ENCODE data around the gene TMEM163.
A peak's percentile ranks its signal among the peaks of the same experiment; 100 is the strongest.
"Not testable (repeated sequence)": the region's sequence is repeated elsewhere in the genome, so short reads cannot be mapped to it uniquely, and the experiment has no call there.

TMEM163 gene

GRCh38 chr2:134667541-134667940 is 51.3 kb downstream of the TMEM163 start:
- FAIRE-seq = no peak

GRCh38 chr2:134667081-134667480 is 51.7 kb downstream of the TMEM163 start:
- DNase-seq (ENCODE audit: insufficient read length, low spot score) (no peak), FAIRE-seq (no peak)

More at GRCh38 chr2:134667541-134667940, 51.3 kb downstream of the TMEM163 start:
- no peak for DNase-seq (ENCODE audit: insufficient read length, low spot score)

GRCh38 chr2:134665727-134666506 is 52.9 kb downstream of the TMEM163 start:
- FAIRE-seq (no peak), DNase-seq (ENCODE audit: insufficient read length, low spot score) (no peak)

GRCh38 chr2:134663451-134664450 is 55.0 kb downstream of the TMEM163 start:
- FAIRE-seq = no peak
- no peak for DNase-seq (ENCODE audit: insufficient read length, low spot score)

- DNase-seq (ENCODE audit: insufficient read length, low spot score) (no peak), FAIRE-seq (no peak)
Measured at GRCh38 chr2:134662751-134663150, 56.0 kb downstream of the TMEM163 start.

GRCh38 chr2:134660626-134661402 is 58.0 kb downstream of the TMEM163 start:
- FAIRE-seq = no peak
- DNase-seq (ENCODE audit: insufficient read length, low spot score) = no peak

GRCh38 chr2:134659724-134660123 is 59.1 kb downstream of the TMEM163 start:
- DNase-seq (ENCODE audit: insufficient read length, low spot score) (no peak), FAIRE-seq (no peak)

GRCh38 chr2:134657650-134658250 is 61.0 kb downstream of the TMEM163 start:
- DNase-seq (ENCODE audit: insufficient read length, low spot score) (no peak), FAIRE-seq (no peak)

- DNase-seq (ENCODE audit: insufficient read length, low spot score); FAIRE-seq: not testable (repeated sequence)
Measured at GRCh38 chr2:134656391-134656790, 62.4 kb downstream of the TMEM163 start.

GRCh38 chr2:134648586-134648985 is 70.2 kb downstream of the TMEM163 start:
- FAIRE-seq (no peak), DNase-seq (ENCODE audit: insufficient read length, low spot score) (no peak)

- FAIRE-seq (no peak), DNase-seq (ENCODE audit: insufficient read length, low spot score) (no peak)
Measured at GRCh38 chr2:134647607-134648256, 71.1 kb downstream of the TMEM163 start.

- FAIRE-seq = no peak
- DNase-seq (ENCODE audit: insufficient read length, low spot score) = no peak
Measured at GRCh38 chr2:134642938-134643337, 75.9 kb downstream of the TMEM163 start.

- no peak for DNase-seq (ENCODE audit: insufficient read length, low spot score)
- peak; percentile 56 for FAIRE-seq
Measured at GRCh38 chr2:134640494-134640893, 78.3 kb downstream of the TMEM163 start.

- DNase-seq (ENCODE audit: insufficient read length, low spot score) = no peak
- peak; percentile 26 for FAIRE-seq
Measured at GRCh38 chr2:134639265-134639664, 79.5 kb downstream of the TMEM163 start.

- FAIRE-seq = no peak
- DNase-seq (ENCODE audit: insufficient read length, low spot score) = no peak
Measured at GRCh38 chr2:134636714-134637113, 82.1 kb downstream of the TMEM163 start.

GRCh38 chr2:134634054-134634753 is 84.6 kb downstream of the TMEM163 start:
- FAIRE-seq (no peak), DNase-seq (ENCODE audit: insufficient read length, low spot score) (no peak)

GRCh38 chr2:134630504-134631159 is 88.2 kb downstream of the TMEM163 start:
- FAIRE-seq (no peak), DNase-seq (ENCODE audit: insufficient read length, low spot score) (no peak)

- DNase-seq (ENCODE audit: insufficient read length, low spot score) = no peak
- no peak for FAIRE-seq
Measured at GRCh38 chr2:134628453-134628852, 90.3 kb downstream of the TMEM163 start.

- no peak for DNase-seq (ENCODE audit: insufficient read length, low spot score)
- FAIRE-seq = no peak
Measured at GRCh38 chr2:134626781-134627180, 92.0 kb downstream of the TMEM163 start.

Data from GM19239 (cell line).